GM18502 (cell line): ENCODE measurements around the gene GCG.

ENCODE experiments used
- ATAC-seq: cut with Tn5 transposase; IDR thresholded peaks from one replicate; pipeline ENCODE4 v1.9.1; 2021; ENCODE audit warnings: mild to moderate bottlenecking; ENCODE audit not compliant: unreplicated experiment, poor library complexity

The GCG gene

DNA sequence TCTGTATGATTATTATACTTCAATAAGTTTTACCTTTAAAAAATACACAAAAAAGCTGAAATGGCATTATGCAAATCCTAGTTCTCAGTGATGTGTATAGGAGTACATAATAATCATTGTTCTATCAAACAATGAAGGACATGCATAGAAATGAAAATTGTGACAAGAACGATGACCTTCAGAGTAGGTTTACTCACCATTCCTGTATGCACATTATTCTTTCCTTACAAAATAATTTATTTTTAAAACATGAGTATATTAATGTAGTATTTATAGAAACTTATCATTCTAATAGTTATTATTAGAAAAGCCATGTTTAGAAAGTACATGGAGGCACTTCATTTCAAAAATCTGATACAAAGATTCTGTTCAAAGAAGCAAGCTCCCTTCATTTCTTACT lies 45.3 kb downstream of the GCG start:
- no peak for ATAC-seq

DNA sequence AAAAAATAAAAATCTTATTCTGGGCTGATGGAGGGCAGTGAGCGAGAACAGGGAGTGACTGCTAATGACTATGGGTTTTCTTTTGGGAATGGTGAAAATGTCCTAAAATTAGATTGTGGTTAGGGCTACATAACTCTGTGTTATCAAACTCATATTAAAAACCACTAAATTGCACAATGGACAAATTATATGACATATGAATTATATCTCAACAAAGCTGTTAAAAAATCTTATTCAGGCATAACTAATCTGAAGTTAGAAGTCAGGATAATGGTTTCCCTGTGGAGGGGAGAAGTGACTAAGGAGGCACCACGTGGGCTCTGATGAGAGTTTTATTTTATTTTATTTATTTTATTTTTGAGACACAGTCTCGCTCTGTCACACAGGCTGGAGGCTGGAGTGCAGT lies 45.9 kb downstream of the GCG start:
- no peak for ATAC-seq

DNA sequence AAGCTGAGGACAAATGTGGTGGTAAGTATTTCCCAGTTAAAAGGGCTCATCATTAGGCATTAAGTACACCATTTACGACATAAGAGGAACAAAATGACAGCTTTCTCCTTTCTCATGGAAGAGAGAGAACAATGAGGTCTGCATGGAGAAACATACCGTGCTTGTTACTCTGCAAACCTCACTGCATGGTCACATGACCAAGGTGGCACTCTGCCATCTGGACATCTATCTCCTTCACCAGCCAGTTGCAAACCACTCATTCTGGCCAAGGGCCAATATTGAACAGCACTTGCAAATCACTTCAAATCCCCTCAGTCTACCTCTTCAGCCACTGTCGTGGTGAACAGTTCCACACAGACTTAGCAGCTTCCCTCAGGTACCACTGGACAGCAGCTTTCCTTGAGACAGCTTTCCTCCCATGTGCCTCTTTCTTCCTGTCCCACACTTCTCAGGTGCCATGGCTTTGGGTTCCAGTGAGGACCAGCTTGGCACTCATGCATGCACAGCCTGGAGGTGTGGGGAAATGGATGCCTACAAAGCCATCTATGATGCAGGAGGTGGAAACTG lies 48.5 kb downstream of the GCG start:
- ATAC-seq: no peak

DNA sequence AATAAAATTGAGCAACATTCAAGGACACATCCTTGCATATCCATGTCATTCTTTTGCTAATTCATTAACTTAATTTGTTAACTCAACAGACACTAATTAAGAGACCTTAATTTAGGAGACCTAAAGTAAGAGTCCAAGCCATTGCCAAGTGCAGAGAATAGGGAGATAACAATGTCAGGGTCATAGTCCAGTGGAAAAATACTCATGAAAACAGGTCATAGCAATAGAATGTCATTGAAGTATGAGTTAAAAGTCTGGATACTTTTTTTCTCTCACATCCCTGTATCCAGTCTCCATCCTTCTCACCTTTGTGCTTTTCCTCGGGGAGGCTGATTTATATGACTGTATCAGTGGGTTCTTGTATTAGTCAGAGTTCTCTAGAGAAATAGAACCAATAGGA lies 51.5 kb downstream of the GCG start:
- ATAC-seq: no peak

GRCh38 chr2:162099836-162100235 lies 52.2 kb downstream of the GCG start:
- ATAC-seq: no peak
